K562 (cell line): ENCODE measurements around the gene FTO. TPM values are rescaled to one million over a fixed set of nuclear protein-coding genes. Genes with fewer than 3 reads are reported as not detected.

Experiments used
- ATAC-seq: fragments of 200-7000 bp; cut with Tn5 transposase; 3 replicates; pipeline ENCODE4 v1.9.1; 2020; ENCODE audit warnings: moderate library complexity
- BruUV-seq: library from RNA; stranded (reverse); fragments of 400-500 nt; replicated peaks from 2 replicates; lab custom pipeline; 2021; lab: Mats Ljungman, UMichigan
- CTCF ChIA-PET: fragments of 300-600 bp; formaldehyde crosslinking; extraction: SDS; loops from one replicate; lab custom pipeline; 2021; ENCODE audit warnings: low intra/inter-chr PET ratio; lab: Yijun Ruan, JAX
- POLR2A ChIA-PET: fragments of 300-600, 350-650 bp; sonication (Branson Sonifier 250); formaldehyde crosslinking; extraction: SDS; loops from one replicate; lab custom pipeline; 2021; ENCODE audit warnings: antibody characterized with exemption, inconsistent platforms; lab: Yijun Ruan, JAX
- DNase-seq, 4 experiments: peaks; one replicate each; pipeline versions ENCODE4 v3.0.0 to v3.0.0-alpha.2; 2011 to 2018; ENCODE audit warnings: low spot score in 3 of 4, mixed read lengths in 3 of 4; ENCODE audit errors: extremely low read depth in 1 of 4
- FAIRE-seq: peaks from 2 replicates; lab custom pipeline; 2011; peaks lifted over from hg19 to GRCh38; lab: Jason Lieb, UNC
- H2AFZ ChIP-seq: 2 replicates; pipeline ENCODE4 v1.6.0; 2011; ENCODE audit warnings: low read depth, low read length, control low read depth, inconsistent platforms
- H3K27ac ChIP-seq: fragments of 200-600 bp; 3 replicates; pipeline ENCODE4 v1.8.0; 2011; ENCODE audit warnings: low read depth, mild to moderate bottlenecking, control low read depth, inconsistent platforms, low read length, moderate library complexity, mixed read lengths; ENCODE audit errors: extremely low read depth
- H3K27me3 ChIP-seq, 2 experiments: fragments of 300-600 bp in 1 of 2; 2 replicates in 1 of 2; 3 replicates in 1 of 2; pipeline versions ENCODE4 v1.6.0 to v1.8.0; 2011; ENCODE audit warnings: inconsistent platforms in 2 of 2, low read length in 2 of 2, mild to moderate bottlenecking in 1 of 2, mixed read lengths in 1 of 2, moderate library complexity in 1 of 2; ENCODE audit not compliant: control insufficient read depth in 2 of 2, insufficient read depth in 2 of 2
- H3K36me3 ChIP-seq: fragments of 300-600 bp; 3 replicates; pipeline ENCODE4 v1.8.0; 2011; ENCODE audit warnings: mild to moderate bottlenecking, low read length, inconsistent platforms; ENCODE audit not compliant: control insufficient read depth, insufficient read depth
- H3K4me1 ChIP-seq, 2 experiments: fragments of 200-600 bp in 1 of 2; replicated peaks in 1 of 2; 2 replicates in 1 of 2; 3 replicates in 1 of 2; pipeline versions ENCODE4 v1.5.1 to v1.8.0; 2011; ENCODE audit warnings: inconsistent platforms in 2 of 2, low read length in 2 of 2, mild to moderate bottlenecking in 1 of 2, mixed read lengths in 1 of 2, moderate library complexity in 1 of 2; ENCODE audit not compliant: control insufficient read depth in 2 of 2, insufficient read depth in 2 of 2
- H3K4me2 ChIP-seq: 2 replicates; pipeline ENCODE4 v1.6.1; 2011; ENCODE audit warnings: low read length, control low read depth, inconsistent platforms, mixed read lengths; ENCODE audit not compliant: insufficient read depth
- H3K4me3 ChIP-seq: fragments of 200-600 bp; sonication (generic), shearing (Covaris generic); 2 replicates; pipeline ENCODE4 v1.5.1; 2016; ENCODE audit warnings: control low read depth, inconsistent platforms
- H3K79me2 ChIP-seq: fragments of 200-600 bp; 3 replicates; pipeline ENCODE4 v1.8.0; 2011; ENCODE audit warnings: low read length, inconsistent platforms; ENCODE audit not compliant: control insufficient read depth, insufficient read depth
- H3K9ac ChIP-seq, 2 experiments: 2 replicates each; pipeline versions ENCODE4 v1.6.0 to v1.6.1; 2011; ENCODE audit warnings: low read depth in 2 of 2, low read length in 2 of 2, control low read depth in 1 of 2, inconsistent platforms in 1 of 2, mild to moderate bottlenecking in 1 of 2, mixed read lengths in 1 of 2; ENCODE audit not compliant: insufficient read depth in 1 of 2
- H3K9me1 ChIP-seq: one replicate; pipeline ENCODE4 v1.6.0; 2011; ENCODE audit warnings: inconsistent platforms, mild to moderate bottlenecking, low read length, moderate library complexity; ENCODE audit not compliant: control insufficient read depth, insufficient read depth
- H3K9me3 ChIP-seq: replicated peaks from 2 replicates; pipeline ENCODE4 v1.5.1; 2011; ENCODE audit warnings: low read depth, low read length, inconsistent platforms; ENCODE audit not compliant: control insufficient read depth, insufficient read depth
- H4K20me1 ChIP-seq: replicated peaks from 2 replicates; pipeline ENCODE4 v1.6.1; 2011; ENCODE audit warnings: low read length, inconsistent platforms, mixed read lengths; ENCODE audit not compliant: control insufficient read depth, insufficient read depth
- FOXJ3 ChIP-seq: sonication (generic); formaldehyde crosslinking; IDR thresholded peaks from 2 replicates; pipeline ENCODE4 v1.4.0; 2020; ENCODE audit warnings: mild to moderate bottlenecking, missing genetic modification reagents
- GATA2 ChIP-seq: sonication (generic); formaldehyde crosslinking; IDR thresholded peaks from 2 replicates; pipeline ENCODE4 v1.4.0; 2020; ENCODE audit warnings: mild to moderate bottlenecking, missing genetic modification reagents
- HSF4 ChIP-seq: fragments of 250-450 bp; sonication (Bioruptor Pico); IDR thresholded peaks from 2 replicates; pipeline ENCODE4 v2.1.2; 2022; ENCODE audit warnings: mild to moderate bottlenecking, moderate library complexity, borderline replicate concordance
- MTA1 ChIP-seq: fragments of 450-650 bp; IDR thresholded peaks from 2 replicates; pipeline ENCODE4 v1.6.1; 2017; ENCODE audit warnings: borderline replicate concordance
- NCOA1 ChIP-seq: fragments of 450-650 bp; IDR thresholded peaks from 2 replicates; pipeline ENCODE4 v1.6.1; 2016; ENCODE audit warnings: low read depth
- STAT6 ChIP-seq: sonication (generic); formaldehyde crosslinking; IDR thresholded peaks from 2 replicates; pipeline ENCODE4 v1.8.1; 2023; ENCODE audit warnings: mild to moderate bottlenecking, missing genetic modification reagents
- ZNF140 ChIP-seq: fragments of 250-450 bp; sonication (Bioruptor Pico); IDR thresholded peaks from 2 replicates; pipeline ENCODE4 v1.8.0; 2021; ENCODE audit warnings: moderate library complexity, mild to moderate bottlenecking, inconsistent platforms
- ZNF239 ChIP-seq: fragments of 250-450 bp; sonication (Bioruptor Pico); IDR thresholded peaks from 2 replicates; pipeline ENCODE4 v1.4.0; 2020; ENCODE audit warnings: mild to moderate bottlenecking
- ZNF764 ChIP-seq: fragments of 250-450 bp; sonication (Bioruptor Pico); IDR thresholded peaks from 2 replicates; pipeline ENCODE4 v1.4.0; 2020; ENCODE audit warnings: low read depth, mild to moderate bottlenecking, moderate library complexity
- WGBS: fragments of 100-300 bp; shearing (Covaris generic); methylation state at CpG from one replicate; pipeline ENCODE4 v1.1.6; 2016; ENCODE audit warnings: low coverage, mixed read lengths; ENCODE audit not compliant: insufficient coverage; ENCODE audit errors: missing lambda C conversion rate; 5-methylcytosine and 5-hydroxymethylcytosine counted together
- in situ Hi-C: fragments of 300-500 bp; cut with MboI; formaldehyde crosslinking; loops from 4 replicates; pipeline ENCODE4 v1.15.0; 2018; ENCODE audit warnings: inconsistent platforms, mixed read lengths
- intact Hi-C: fragments of 100-400 bp; cut with micrococcal nuclease; formaldehyde crosslinking; loops from 2 replicates; pipeline ENCODE4 v1.14.2; 2022
- polyA plus RNA-seq, 8 experiments: library from polyadenylated mRNA; depleted of rRNA in 4 of 8; stranded (reverse) in 5 of 8; unstranded in 3 of 8; fragments of >200 nt; fragmentation: Nextera tagmentation in 2 of 8; fragmentation: Illumina TruSeq in 1 of 8; extraction: Ambion mirVana in 2 of 8; extraction: Trizol in 1 of 8; gene quantifications; 2 replicates each; pipeline versions ENCODE4 v1.2.1 to v1.2.3, GENCODE V29; 2011 to 2014; ENCODE audit warnings: inconsistent platforms in 1 of 8, missing spikeins in 1 of 8
- total RNA-seq, 7 experiments: library from RNA; depleted of rRNA in 6 of 7; stranded (reverse); fragments of >200 nt in 6 of 7; fragmentation: Illumina TruSeq in 2 of 7; extraction: Trizol in 2 of 7; gene quantifications; 2 replicates each; pipeline versions ENCODE4 v1.2.1 to v1.2.3, GENCODE V29; 2011 to 2021; ENCODE audit warnings: low replicate concordance in 1 of 7

The FTO gene
- total and polyA plus RNA-seq, 9 of the 15 experiments (the other 6 are each of a cell fraction or from before 2014, with no cell fraction given) = 11.3 to 27.7 (median 25.5) TPM

GRCh38 chr16:54145881-54146280 is 441.9 kb downstream of the FTO start:
- in situ Hi-C loops (no loop called here), intact Hi-C loops (no loop called here)
- Histone ChIP-seq H3K27ac (no peak overlapping the region), H3K36me3 (no peaks in the 10 kb centered on the region), H2AFZ (no peak overlapping the region), H3K4me3 (no peak overlapping the region), H4K20me1 (no peaks in the 10 kb centered on the region; the same call in 1 of the 2 replicates), H3K9me1 (no peaks in the 10 kb centered on the region), H3K27me3 (peaks cover 15 to 42% of the 10 kb centered on the region in 2 experiments; a peak in 4 of 5 replicates), H3K9me3 (no peaks in the 10 kb centered on the region), H3K79me2 (no peaks in the 10 kb centered on the region), H3K4me2 (no peak overlapping the region), H3K4me1 (no peaks in the 10 kb centered on the region), H3K9ac (no peak overlapping the region)
- ATAC-seq (no peak), DNase-seq (no peak), FAIRE-seq (no peak)
- TF ChIP-seq HSF4 (CRISPR knock-in tag) = no peak
- TF ChIP-seq GATA2 (CRISPR knock-in tag) = no peak
- no peak for TF ChIP-seq ZNF764 (CRISPR knock-in tag)
- TF ChIP-seq MTA1 = no peak
- no peak for TF ChIP-seq ZNF239 (CRISPR knock-in tag)
- TF ChIP-seq STAT6 = no peak
- no peak for TF ChIP-seq NCOA1
- TF ChIP-seq ZNF140 = no peak
- no peak for TF ChIP-seq FOXJ3 (CRISPR knock-in tag)
- CTCF ChIA-PET = no interaction called here
- WGBS = 4% methylated on average over 3 of the region's 4 CpGs
- no TSS peak for BruUV-seq
- POLR2A ChIA-PET = interaction anchor here (0.5 kb wide), 1 partner anchor 63 kb away, joined by 4 read pairs; no protein-coding TSS in a partner anchor
